Loucy (cell line): ENCODE data around the gene PPDPF.

Experiments used
- EZH2phosphoT487 ChIP-seq: fragments of 200-600 bp; IDR thresholded peaks from 2 replicates; pipeline ENCODE4 v1.6.1; 2018; ENCODE audit warnings: antibody characterized with exemption, mild to moderate bottlenecking, moderate library complexity, borderline replicate concordance
- TF ChIP-seq, protein P1 (sequence below): fragments of 200-600 bp; sonication (generic); conservative IDR thresholded peaks from 2 replicates; pipeline ENCODE4 v1.5.1; 2014; ENCODE audit warnings: mild to moderate bottlenecking, antibody characterized with exemption, low read length

DNA sequence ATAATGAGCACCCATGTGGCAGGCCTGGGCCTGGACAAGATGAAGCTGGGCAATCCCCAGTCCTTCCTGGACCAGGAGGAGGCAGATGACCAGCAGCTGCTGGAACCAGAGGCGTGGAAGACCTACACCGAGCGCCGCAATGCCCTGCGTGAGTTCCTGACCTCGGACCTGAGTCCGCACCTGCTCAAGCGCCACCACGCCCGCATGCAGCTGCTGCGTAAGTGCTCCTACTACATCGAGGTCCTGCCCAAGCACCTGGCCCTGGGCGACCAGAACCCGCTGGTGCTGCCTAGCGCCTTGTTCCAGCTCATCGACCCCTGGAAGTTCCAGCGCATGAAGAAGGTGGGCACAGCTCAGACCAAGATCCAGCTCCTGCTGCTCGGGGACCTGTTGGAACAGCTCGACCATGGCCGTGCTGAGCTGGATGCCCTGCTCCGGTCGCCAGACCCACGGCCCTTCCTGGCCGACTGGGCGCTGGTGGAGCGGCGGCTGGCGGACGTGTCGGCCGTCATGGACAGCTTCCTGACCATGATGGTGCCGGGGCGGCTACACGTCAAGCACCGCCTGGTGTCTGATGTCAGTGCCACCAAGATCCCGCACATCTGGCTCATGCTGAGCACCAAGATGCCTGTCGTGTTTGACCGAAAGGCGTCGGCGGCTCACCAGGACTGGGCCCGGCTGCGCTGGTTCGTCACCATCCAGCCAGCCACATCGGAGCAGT lies 35.3 kb downstream of the PPDPF start:
- TF ChIP-seq, protein P1, sequence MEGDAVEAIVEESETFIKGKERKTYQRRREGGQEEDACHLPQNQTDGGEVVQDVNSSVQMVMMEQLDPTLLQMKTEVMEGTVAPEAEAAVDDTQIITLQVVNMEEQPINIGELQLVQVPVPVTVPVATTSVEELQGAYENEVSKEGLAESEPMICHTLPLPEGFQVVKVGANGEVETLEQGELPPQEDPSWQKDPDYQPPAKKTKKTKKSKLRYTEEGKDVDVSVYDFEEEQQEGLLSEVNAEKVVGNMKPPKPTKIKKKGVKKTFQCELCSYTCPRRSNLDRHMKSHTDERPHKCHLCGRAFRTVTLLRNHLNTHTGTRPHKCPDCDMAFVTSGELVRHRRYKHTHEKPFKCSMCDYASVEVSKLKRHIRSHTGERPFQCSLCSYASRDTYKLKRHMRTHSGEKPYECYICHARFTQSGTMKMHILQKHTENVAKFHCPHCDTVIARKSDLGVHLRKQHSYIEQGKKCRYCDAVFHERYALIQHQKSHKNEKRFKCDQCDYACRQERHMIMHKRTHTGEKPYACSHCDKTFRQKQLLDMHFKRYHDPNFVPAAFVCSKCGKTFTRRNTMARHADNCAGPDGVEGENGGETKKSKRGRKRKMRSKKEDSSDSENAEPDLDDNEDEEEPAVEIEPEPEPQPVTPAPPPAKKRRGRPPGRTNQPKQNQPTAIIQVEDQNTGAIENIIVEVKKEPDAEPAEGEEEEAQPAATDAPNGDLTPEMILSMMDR = no peak
- TF ChIP-seq EZH2phosphoT487 = no peak
